ENCODE measurements around the gene NUCB2. TPM values are rescaled to one million over a fixed set of nuclear protein-coding genes. Genes with fewer than 3 reads are reported as not detected.

Gene NUCB2
- total and polyA plus RNA-seq, 2 of the 13 experiments (the other 11 are each of a cell fraction or from before 2014, with no cell fraction given): 54.2 to 82.4 TPM

- Histone ChIP-seq H3K79me2 (ENCODE audit: insufficient read depth, low read length) (no peaks in the 10 kb centered on the region), H3K4me3 (replicated peaks in 1 of 3; ENCODE audit: insufficient read depth in 1 of 3, low read depth in 2 of 3, low read length in 3 of 3) (no peak overlapping the region), H3K27me3 (ENCODE audit: control insufficient read depth in 1 of 2, insufficient read depth in 2 of 2, low read length in 2 of 2) (no peaks in the 10 kb centered on the region), H3K36me3 (replicated peaks in 1 of 2; ENCODE audit: control insufficient read depth in 1 of 2, insufficient read depth in 2 of 2, low read length in 2 of 2) (peaks cover 0 to 2% of the 10 kb centered on the region in 2 experiments; a peak in 1 of 5 replicates), H4K20me1 (ENCODE audit: insufficient read depth, low read length) (no peaks in the 10 kb centered on the region), H3K9ac (ENCODE audit: insufficient read depth, low read depth, low read length) (no peak overlapping the region), H3K9me3 (ENCODE audit: low read length) (no peaks in the 10 kb centered on the region), H2AFZ (ENCODE audit: low read length) (no peak overlapping the region), H3K27ac (ENCODE audit: extremely low read length, insufficient read depth, low read length) (no peak overlapping the region), H3K4me1 (ENCODE audit: insufficient read depth, low read length) (peaks cover 12% of the 10 kb centered on the region; the same call in 1 of the 2 replicates), H3K4me2 (ENCODE audit: low read depth, low read length) (no peak overlapping the region)
- in situ Hi-C loops (cut with HindIII; ENCODE audit: extremely low pct_ligation_motif_present, low pct_unique_long_range_greater_than_20kb) (no loop called here), intact Hi-C loops (cut with micrococcal nuclease; ENCODE audit: unreplicated experiment) (no loop called here)
- CTCF ChIA-PET (ENCODE audit: low intra/inter-chr PET ratio, low total read pairs): no interaction called here
- BruUV-seq (replicated peaks): no TSS peak
- ATAC-seq: no peak
- TF ChIP-seq ZC3H4 (CRISPR knock-in tag; IDR thresholded peaks at IDR 0.05; ENCODE audit: borderline replicate concordance) (no peak), ARNT2 (CRISPR knock-in tag; IDR thresholded peaks at IDR 0.05; ENCODE audit: low read depth) (no peak), ZNF850 (CRISPR knock-in tag; conservative IDR thresholded peaks at IDR 0.05) (no peak), ZNF337 (CRISPR knock-in tag; IDR thresholded peaks at IDR 0.05; ENCODE audit: borderline replicate concordance, low read depth) (no peak), SP140L (CRISPR knock-in tag; IDR thresholded peaks at IDR 0.05; ENCODE audit: borderline replicate concordance) (no peak), NR3C1 (CRISPR knock-in tag; IDR thresholded peaks at IDR 0.05) (no peak), FOXP1 (IDR thresholded peaks at IDR 0.05) (no peak), FOXP1 (CRISPR knock-in tag; IDR thresholded peaks at IDR 0.05) (no peak)
- TF ChIP-seq, protein P1, sequence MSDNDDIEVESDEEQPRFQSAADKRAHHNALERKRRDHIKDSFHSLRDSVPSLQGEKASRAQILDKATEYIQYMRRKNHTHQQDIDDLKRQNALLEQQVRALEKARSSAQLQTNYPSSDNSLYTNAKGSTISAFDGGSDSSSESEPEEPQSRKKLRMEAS (IDR thresholded peaks at IDR 0.05): no peak
- no peak for FAIRE-seq
- no peak for DNase-seq (ENCODE audit: low spot score)
- WGBS (ENCODE audit: low lambda C conversion rate): 95% methylated on average over 5 of the region's 5 CpGs
- POLR2A ChIA-PET: no interaction called here
Observed at GRCh38 chr11:17298302-17298701, 21.8 kb downstream of the NUCB2 start.

- no peaks in the 10 kb centered on the region for H3K27me3 ChIP-seq (ENCODE audit: control insufficient read depth in 1 of 2, insufficient read depth in 2 of 2, low read length in 2 of 2)
- H3K79me2 ChIP-seq (ENCODE audit: insufficient read depth, low read length): no peaks in the 10 kb centered on the region
- no peaks in the 10 kb centered on the region for H3K4me1 ChIP-seq (ENCODE audit: insufficient read depth, low read length)
- 97% methylated on average over 4 of the region's 4 CpGs for WGBS (ENCODE audit: low lambda C conversion rate)
- H3K36me3 ChIP-seq (replicated peaks in 1 of 2; ENCODE audit: control insufficient read depth in 1 of 2, insufficient read depth in 2 of 2, low read length in 2 of 2): peaks cover 0 to 2% of the 10 kb centered on the region in 2 experiments; a peak in 1 of 5 replicates
- ChIA-PET POLR2A (no interaction called here), CTCF (ENCODE audit: low intra/inter-chr PET ratio, low total read pairs) (no interaction called here)
- no peak overlapping the region for H3K4me2 ChIP-seq (ENCODE audit: low read depth, low read length)
- no peak for FAIRE-seq
- no TSS peak for BruUV-seq (replicated peaks)
- no peak overlapping the region for H3K9ac ChIP-seq (ENCODE audit: insufficient read depth, low read depth, low read length)
- no peaks in the 10 kb centered on the region for H3K9me3 ChIP-seq (ENCODE audit: low read length)
- H3K4me3 ChIP-seq (replicated peaks in 1 of 3; ENCODE audit: insufficient read depth in 1 of 3, low read depth in 2 of 3, low read length in 3 of 3): no peak overlapping the region
- in situ Hi-C loops (cut with HindIII; ENCODE audit: extremely low pct_ligation_motif_present, low pct_unique_long_range_greater_than_20kb) (no loop called here), intact Hi-C loops (cut with micrococcal nuclease; ENCODE audit: unreplicated experiment) (no loop called here)
- H4K20me1 ChIP-seq (ENCODE audit: insufficient read depth, low read length): no peaks in the 10 kb centered on the region
- no peak overlapping the region for H3K27ac ChIP-seq (ENCODE audit: extremely low read length, insufficient read depth, low read length)
- ATAC-seq: no peak
- no peak overlapping the region for H2AFZ ChIP-seq (ENCODE audit: low read length)
- no peak for DNase-seq (ENCODE audit: low spot score)
- TF ChIP-seq REL (CRISPR knock-in tag; conservative IDR thresholded peaks at IDR 0.05): no peak
- 0 out of 2 replicates have a peak, but pooled peaks have one; percentile 5 for TF ChIP-seq MAFF (IDR thresholded peaks at IDR 0.05; ENCODE audit: low read depth, low read length)
- TF ChIP-seq ZNF10 (CRISPR knock-in tag; IDR thresholded peaks at IDR 0.05; ENCODE audit: borderline replicate concordance, low read depth): no peak
- TF ChIP-seq, protein P2, sequence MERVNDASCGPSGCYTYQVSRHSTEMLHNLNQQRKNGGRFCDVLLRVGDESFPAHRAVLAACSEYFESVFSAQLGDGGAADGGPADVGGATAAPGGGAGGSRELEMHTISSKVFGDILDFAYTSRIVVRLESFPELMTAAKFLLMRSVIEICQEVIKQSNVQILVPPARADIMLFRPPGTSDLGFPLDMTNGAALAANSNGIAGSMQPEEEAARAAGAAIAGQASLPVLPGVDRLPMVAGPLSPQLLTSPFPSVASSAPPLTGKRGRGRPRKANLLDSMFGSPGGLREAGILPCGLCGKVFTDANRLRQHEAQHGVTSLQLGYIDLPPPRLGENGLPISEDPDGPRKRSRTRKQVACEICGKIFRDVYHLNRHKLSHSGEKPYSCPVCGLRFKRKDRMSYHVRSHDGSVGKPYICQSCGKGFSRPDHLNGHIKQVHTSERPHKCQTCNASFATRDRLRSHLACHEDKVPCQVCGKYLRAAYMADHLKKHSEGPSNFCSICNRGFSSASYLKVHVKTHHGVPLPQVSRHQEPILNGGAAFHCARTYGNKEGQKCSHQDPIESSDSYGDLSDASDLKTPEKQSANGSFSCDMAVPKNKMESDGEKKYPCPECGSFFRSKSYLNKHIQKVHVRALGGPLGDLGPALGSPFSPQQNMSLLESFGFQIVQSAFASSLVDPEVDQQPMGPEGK (CRISPR knock-in tag; IDR thresholded peaks at IDR 0.05): no peak
- TF ChIP-seq ZNF691 (CRISPR knock-in tag; IDR thresholded peaks at IDR 0.05; ENCODE audit: borderline replicate concordance, low read depth): no peak
Observed at GRCh38 chr11:17300372-17300771, 23.8 kb downstream of the NUCB2 start.
